HG02798 (cell line): ENCODE data around the gene SKP1.

Experiments used
- ATAC-seq: cut with Tn5 transposase; IDR thresholded peaks from one replicate; pipeline ENCODE4 v1.9.1; 2021; ENCODE audit warnings: mild to moderate bottlenecking; ENCODE audit not compliant: unreplicated experiment, poor library complexity

Gene SKP1

DNA sequence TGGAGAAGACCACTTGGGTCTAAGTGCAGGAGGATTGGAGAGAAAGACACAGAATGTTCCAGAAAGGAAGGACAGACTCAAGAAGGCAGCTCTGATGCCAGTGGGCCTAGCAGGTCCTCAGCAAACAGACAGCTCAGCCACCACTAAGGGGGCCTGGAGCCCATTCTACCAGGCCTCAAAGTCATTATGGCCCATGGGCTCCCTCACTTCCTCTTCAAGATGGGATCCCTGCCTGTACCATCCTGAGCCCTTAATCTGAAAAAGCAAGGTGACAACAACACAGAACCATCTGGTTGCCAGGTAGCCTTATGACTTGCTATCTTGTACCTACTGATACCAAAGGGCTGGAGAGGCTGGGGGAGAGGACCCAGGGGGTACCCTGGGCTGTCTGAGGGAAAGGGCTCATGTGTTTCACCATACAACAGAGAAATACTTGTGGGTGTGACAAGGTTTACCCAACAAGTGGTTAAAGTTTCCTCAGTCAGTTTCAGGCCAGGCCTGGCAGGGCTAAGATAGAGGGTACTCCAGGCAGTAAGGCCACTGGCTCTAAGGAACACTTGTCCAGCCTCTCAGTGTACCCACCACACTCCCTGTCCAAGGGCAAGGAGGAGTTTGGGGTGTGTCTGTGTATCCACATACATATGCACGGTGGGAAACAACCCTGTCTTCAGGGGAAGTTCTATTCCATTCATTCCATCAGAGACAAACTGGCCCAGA is 31.6 kb downstream of the SKP1 start:
- no peak for ATAC-seq

DNA sequence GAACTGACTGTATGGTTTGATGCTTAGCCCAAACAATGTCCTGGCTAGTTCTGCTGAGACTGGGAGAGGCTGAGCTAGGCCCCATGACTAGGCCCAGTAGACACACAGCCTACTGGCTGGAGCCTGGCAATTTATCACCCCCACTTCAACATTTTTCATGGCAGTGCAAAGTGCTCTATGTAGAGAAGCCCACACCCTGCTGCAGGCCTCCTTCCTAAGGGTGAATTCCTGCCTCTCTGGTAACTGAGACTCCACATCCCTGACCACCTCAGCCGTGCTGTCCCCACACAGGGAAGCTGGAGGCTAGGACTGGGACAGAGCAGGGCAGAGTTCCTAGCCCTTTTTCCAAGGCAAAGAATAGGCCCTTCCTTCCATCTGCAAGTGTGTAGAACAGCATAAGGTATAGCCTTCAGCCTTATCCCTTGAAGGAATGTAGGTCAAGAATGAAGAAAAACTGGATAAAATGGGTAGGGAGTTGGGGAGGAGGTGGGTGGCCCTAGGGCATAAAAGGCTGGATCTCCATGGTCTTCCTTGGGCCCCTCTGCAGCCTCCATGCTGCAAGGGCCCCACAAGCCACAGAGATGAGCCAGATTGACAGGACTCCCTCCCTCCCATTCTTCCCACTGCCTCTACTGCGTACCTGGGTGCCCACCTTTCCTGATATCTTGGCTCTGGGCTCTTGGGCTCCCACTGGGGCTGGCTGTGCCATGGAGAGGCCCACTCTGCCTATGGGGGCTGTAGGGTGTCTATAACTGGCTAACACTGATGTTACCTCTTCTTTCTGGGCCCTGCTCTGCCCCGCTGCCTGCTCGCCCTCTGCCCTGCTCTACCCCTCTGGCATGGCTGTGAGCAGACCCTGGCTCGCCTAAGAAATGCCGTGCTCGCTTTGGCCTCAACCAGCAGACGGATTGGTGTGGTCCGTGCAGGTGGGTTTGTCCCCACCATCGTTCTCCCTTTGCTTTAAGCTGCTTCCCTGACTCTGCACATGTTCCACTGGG is 32.5 kb downstream of the SKP1 start:
- no peak for ATAC-seq

DNA sequence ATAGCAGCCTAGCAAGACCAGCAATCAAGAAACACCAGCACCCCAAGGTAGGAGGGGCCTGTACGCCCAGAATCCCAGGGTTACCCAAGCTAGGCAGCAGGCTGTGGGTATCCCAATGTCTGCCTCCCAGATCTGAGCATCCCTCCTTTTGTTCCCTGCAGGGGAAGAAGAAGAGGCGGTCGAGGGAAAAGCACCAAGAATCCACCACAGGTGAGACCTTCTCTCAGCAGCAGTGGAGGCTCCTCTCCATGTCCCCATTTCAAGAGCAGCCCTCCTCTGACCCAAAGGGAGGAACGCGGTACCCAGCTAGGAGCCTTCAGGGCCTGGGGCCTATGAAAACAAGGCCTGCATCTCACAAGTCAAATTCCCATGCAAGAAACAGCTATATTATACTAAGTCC is 33.3 kb downstream of the SKP1 start:
- no peak for ATAC-seq

DNA sequence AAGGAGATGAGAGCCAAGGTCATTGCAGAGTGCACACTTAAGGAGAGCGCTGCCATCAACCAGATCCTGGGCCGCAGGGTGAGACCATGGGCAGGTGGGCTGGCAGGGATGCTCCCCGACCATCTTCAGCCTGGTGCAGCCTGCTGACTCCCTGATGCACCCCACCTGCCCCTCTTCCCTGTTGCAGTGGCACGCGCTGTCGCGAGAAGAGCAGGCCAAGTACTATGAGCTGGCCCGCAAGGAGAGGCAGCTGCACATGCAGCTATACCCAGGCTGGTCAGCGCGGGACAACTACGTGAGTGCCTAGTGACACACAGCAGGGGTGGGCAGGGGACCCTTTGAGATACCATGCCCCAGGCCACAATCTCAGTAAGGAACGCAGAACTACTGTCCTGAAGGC is 33.9 kb downstream of the SKP1 start:
- no peak for ATAC-seq

DNA sequence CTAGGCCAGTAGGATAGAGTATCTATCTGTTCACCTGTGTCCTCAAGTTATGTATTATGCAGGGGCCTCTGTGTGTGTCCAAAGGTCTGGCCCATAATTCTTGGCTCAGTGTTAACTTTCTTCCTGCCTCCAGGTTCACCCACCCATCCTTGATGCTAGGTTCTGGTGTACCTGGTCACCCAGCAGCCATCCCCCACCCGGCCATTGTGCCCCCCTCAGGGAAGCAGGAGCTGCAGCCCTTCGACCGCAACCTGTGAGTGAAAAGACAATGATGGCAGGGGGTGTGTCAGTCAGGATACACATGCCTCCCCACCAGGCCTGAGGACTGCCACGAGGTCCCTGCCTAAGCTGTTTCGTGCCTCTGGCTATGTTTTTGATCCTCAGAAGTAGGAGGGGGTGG is 34.7 kb downstream of the SKP1 start:
- no peak for ATAC-seq

DNA sequence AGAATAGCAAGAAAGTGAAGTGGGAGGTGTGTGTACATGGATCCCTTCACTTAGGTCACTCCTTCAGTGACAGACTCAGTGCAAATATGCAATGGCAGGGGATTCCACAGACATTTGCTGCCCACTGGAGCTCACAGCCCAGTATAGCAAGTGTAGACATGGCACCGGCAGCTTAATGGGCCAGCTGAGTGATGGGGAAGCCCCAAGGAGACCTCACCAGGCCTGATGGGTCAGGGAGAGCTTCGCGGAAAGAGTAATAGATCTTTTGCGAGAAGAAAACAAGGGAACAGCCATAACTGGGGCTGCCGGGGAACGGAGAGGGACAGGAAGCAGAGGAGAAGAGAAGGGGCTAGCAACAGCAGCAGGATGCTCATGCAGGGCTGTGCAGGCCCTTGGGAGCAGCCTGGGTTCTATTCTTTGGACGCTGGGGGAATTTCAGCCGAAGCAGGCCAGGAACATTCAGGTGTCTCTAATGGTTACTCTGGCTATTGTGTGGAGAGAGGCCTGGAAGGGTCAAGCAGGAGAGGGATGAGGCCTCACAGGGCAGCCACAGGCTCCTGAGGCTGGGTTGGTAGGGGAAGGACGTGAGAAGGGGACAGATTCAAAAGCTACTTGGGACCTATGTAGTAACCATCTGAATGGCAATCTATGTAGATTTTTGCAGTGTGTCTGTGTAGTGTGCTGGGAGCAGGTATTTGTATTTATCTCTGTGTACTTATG is 35.3 kb downstream of the SKP1 start:
- no peak for ATAC-seq

DNA sequence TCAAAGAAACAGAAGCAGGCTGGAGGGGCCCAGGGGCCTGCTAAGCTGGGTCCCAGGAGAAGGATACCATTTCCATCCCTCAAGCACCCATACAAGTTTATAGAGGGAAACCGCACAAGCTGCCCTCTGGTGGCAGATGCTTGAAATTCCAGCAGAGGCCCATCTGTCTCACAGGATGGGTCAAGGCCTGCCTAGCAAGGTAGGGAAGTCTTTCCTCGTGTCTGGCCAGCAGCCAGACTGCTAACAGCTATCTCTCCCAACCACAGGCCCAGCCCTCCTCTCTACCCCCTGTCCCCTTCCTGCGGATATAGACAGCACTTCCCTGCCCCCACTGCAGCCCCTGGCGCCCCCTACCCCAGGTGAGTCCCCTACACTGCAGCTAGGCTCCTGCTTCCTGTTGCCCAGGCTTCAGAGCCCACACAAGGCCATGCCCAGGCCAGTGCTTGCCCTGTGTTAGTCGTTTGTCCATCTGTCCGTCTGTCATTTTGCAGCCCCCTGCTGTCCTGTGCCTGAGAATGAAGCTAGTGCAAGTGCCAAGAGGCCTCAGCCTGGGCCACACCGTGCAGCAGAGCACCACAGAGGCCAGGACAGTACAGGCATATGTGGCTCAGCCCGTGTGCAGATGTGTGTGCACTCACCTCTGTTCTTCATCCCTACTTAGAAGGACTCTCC is 36.1 kb downstream of the SKP1 start:
- peak; percentile 49 for ATAC-seq

DNA sequence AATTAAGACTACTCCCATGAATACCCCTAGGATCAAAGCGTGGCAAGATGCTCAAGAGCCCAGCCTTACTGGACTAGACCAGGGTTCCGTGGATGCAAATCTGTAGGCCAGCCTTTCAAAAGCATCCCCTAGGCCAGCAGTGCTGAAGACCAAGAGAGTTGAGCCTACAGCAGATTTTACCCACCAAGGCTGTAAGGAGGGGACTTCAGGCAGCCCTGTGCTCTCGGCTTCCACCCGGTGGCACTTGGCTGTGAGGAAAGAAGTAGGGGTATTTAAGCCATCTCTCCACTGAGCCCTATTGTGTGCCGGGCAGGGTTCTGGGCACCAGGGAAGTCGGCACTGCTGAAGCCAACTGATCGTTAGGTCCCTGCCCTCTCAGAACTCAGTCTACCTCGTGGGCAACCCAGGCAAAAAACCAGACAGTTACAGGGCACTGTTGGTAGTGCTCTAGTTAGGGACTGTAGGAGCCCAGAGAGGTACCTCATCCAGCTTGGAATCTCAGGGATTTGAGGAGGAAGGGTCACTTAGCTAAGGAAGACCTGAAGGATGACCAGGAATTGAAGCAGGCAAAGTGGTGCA is 36.8 kb downstream of the SKP1 start:
- ATAC-seq, result no peak

DNA sequence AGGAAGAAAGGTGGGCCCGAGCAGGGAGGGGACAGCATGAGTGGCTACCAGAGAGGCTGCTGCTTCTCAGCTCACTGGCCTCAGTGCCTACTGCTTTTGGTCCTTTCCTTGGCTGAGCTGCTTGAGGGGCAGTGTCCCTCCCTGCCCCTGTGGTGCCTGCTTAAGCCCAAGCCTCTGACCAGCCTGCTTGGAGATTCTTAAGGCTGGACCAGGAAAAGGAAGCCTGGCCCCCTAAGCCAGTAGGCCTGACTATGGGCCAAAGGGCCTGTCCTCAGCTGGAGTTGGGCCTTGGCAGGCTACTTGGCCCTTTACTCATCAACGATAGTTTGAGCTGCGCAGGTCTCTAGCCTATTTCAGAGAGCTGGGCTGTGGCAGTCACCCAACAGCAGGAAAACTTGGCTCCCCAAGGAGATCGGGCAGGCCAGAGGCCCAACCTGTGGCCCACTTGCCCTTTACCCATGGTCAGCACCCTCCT is 37.3 kb downstream of the SKP1 start:
- no peak for ATAC-seq

DNA sequence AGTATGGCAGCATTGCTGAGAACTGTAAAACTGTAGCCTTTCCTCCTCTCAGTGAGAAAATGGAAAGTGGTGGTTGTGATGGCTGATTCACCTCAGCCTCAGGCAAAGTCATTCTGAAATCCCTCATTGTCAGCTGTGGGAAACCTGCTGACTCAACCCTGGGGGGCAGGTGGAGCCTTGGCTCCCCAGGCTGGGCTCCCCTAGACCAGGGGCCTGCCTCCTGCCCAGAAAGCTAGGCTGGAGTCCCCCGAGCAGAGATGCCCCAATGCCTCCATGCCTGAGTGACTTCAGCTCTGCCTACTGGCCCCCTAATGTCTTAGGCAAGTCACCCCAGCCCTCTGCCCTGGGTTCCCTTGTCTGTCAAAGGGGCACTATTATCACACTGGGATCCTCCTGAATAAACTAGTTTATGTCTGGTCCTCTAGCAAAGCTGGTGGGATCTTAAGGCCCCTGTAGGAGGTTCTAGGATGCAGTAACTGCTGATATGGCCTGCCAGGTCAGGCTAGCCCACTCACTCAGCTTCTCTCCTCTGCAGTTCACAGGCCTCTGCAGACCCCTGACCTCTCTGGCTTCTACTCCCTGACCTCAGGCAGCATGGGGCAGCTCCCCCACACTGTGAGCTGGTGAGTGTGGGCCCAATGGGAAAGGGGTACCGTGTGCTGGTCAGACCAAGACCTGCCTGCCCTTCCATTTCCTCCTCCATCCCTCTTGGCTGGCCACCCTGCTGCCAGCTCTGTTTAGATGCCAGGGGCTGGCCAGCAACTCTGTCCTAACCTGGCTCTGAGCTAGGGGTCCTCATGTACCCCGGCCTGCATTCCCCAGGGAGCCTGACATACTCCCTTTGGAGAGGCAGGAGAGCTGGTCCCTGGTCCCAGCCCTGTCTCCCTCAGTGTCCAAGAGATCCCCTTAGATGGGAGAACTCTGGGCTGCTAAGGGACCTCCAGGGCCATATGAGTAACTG is 38.1 kb downstream of the SKP1 start:
- ATAC-seq, result peak; percentile 78

DNA sequence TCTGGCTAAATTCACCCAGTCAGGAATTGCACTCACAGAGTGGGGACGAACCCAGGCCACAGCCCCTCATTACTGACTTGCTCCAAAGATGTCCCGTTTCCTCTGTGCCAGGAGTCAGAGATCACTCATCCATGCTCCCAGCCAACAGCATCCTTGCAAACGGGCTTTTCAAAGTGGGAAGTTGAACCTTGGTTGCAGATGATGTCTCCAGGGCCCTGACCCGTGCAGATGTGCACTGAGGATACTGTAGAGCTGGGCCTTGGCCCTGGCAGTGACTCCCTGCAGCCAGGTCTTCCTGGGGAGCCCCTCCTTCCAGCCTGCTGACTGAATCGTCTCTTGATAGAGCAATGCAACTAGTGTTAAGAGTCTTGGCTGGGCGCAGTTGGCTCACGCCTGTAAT is 40.0 kb downstream of the SKP1 start:
- ATAC-seq, result no peak

DNA sequence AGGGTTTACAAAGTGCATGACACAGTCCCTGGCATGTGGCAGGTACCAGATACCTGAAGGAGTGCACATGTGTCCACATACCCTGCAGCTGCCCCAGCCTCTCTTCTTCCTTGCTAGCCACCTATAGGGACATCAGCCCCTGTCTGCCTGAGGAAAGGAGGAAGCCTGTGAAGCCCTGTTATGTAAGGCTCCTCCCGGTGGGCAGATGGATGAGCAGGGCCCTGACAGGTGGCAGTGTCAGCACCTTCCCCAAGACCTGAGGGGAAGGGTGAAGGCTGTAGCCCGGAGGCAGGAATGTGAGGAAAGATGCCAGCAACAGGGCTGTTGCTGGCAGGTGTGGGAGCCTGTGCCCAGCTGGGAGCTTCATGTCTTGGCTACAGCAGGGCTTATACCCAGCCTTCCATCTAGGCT is 40.5 kb downstream of the SKP1 start:
- ATAC-seq, result no peak

DNA sequence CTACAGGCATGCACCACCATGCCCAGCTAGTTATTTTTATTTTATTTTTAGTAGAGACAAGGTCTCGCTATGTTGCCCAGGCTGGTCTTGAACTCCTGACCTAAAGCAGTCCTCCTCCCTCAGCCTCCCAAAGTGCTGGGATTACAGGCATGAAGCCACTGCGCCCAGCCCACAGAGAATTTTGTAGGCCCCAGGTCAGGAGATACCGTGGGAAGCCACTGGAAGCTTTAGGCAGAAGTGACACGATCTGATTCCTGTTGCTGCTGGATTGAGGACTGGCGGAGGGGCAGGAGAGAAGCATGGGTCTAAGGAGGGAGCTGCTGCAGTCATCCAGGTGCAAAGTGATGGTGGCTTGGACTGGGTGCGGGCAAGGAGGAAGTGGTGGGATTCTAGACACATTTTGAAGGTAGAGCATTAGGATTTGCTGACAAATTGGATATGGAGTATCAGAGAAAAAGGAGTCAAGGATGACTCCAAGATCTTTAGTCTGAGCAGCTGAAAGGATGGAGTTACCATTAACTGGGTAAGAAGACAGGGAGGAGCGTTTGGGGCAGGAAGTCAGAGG is 41.6 kb downstream of the SKP1 start:
- ATAC-seq, result no peak

DNA sequence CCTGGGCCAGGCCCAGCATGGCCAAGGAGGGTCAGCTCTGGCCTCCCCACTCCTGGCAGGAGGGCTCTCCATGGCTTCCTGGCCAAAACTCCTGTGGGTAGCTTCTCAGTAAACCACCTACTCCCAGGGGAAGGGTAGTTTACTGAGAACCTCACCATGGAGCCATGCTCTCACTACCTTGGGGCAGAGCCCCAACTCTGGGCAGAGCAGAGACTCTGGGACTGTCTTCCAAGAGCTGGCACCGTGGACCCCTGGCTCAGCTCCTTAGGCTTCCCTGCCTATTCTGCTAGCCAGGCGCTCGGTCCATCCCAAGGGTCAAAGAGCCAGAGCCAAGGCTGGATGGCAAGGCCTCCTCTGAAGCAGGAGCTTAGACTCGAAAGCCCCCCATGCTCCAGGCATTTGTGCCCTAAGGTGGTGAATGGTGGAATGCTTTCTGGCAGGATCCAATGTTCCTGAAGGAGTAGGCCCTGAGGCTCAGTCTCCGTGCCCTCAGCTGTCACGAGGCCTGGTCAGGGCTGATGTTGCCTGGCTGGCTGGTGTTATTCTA is 42.7 kb downstream of the SKP1 start:
- ATAC-seq, result no peak

DNA sequence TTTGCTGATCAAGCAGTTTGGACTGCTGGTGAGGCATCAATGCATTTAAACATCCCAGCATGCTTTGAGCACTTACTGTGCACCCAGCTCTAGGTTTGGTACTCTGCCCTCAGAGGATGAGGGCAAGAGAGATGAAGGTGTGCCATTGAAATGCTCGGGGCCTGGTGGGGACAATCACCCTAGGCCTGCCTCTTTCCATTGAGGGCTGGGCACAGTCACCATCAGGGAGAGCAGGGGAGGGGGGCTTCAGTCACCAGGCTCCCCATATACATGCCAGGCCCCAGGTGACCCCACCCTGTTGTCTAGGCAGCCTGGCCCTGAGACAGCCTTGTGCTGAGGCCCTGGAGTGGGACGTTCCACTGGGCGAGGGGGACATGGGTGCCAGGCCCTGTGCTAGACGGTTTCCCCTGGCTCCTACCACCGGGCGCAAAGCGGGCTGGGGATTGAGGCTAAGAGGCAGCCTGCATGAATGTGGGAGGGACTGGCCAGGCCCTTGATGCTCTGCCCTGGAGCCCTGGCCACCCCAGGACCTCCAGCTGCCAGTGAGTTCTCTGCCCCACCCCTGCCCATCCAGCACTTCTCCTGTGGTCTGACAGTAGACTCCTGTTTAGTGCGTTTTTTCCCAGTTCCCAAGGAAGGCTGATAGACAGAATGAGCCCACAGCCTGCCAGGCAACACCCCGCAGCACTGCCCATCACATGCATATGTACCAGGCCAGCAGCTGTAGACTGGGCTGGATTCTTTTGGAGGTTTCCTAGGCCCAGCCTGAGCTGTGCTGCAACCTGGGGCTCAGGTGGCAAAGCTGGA is 43.4 kb downstream of the SKP1 start:
- no peak for ATAC-seq

DNA sequence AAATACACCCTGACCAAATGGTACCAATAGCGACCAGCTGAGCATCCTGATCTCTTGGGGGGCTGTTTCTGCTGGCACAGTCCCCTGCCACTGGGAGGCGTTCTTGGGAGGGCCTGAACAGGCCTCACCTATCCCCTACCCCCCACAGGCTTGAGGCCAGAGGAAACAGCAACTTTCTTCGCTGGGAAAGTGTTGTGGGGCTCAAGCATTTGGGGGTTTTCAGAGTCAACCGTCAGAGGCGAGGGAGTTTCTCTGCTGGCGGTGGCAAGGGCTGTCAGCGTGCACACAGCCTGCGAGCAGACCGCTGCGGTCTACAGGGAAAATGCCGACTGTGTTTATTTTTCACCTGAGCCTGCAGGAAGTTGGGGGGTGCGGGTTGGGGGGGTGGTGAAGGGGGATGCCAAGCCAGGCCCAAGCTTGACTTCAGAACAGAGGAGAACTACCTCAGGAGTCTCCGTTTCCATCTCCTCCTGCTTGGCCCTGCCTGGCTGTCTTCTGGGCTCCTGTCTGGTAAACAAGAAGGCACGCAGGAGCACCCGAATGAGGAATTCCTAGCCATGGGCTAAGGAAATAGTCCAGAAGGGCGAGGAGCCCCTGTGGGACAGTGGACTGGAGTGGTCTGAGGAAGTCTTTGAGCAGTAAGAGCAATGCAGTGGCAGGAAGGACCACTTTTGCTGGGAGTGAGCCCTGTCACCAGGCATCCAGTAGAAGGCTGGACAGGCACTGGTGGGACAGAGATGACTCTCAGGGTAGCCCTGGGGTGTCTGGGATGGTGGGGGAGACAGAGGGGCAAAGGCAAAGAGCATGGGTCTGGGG is 44.2 kb downstream of the SKP1 start:
- ATAC-seq, result peak; percentile 63
